PFSK-1 (cell line): Measurements from ENCODE around the gene JAG1.

Experiments used
- FOXP2 ChIP-seq: optimal IDR thresholded peaks from 2 replicates; pipeline ENCODE3; 2011; ENCODE audit warnings: borderline replicate concordance, control low read depth, inconsistent platforms; ENCODE audit not compliant: insufficient read depth; ENCODE audit errors: extremely low read length, extremely low read depth
- POLR2AphosphoS5 ChIP-seq: IDR thresholded peaks from 2 replicates; pipeline ENCODE4 v1.6.1; 2012; ENCODE audit warnings: low read depth, mild to moderate bottlenecking, control low read depth, low read length, moderate library complexity
- SIN3A ChIP-seq: IDR thresholded peaks from 2 replicates; pipeline ENCODE4 v1.6.1; 2012; ENCODE audit warnings: mild to moderate bottlenecking, low read length, moderate library complexity, borderline replicate concordance; ENCODE audit not compliant: insufficient read depth
- TAF1 ChIP-seq: IDR thresholded peaks from 2 replicates; pipeline ENCODE4 v1.6.1; 2012; ENCODE audit warnings: low read length, control low read depth, borderline replicate concordance; ENCODE audit not compliant: insufficient read depth
- TF ChIP-seq, protein P1 (sequence below), 2 experiments: IDR thresholded peaks; 2 replicates each; pipeline versions ENCODE4 v1.6.1 to v1.8.0; 2011 to 2012; ENCODE audit warnings: low read depth in 2 of 2, low read length in 2 of 2, control low read depth in 1 of 2, inconsistent platforms in 1 of 2, mild to moderate bottlenecking in 1 of 2, moderate library complexity in 1 of 2; ENCODE audit not compliant: insufficient read depth in 1 of 2

JAG1 gene

DNA sequence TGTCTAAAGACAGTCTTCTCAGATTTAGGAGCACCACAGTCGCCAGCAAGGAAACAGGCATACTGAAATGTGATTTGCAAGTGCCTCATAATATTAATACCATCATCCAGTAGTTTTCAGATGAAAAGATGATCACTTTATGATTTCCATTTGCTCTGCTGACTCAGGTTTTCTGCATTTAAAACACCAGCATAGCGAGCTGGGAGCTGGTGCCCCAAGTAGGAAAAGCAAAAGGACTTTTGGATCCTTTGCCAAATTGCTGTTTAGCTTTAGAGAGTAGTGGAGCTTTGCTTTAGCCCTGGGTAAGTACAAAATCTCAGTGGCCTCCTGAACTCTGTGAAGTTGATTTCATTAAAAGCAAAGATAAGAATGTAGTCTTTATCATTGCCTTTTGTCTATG is 78.5 kb downstream of the JAG1 start:
- TF ChIP-seq POLR2AphosphoS5 (no peak), SIN3A (no peak), TAF1 (no peak), FOXP2 (no peak)
- TF ChIP-seq, protein P1, sequence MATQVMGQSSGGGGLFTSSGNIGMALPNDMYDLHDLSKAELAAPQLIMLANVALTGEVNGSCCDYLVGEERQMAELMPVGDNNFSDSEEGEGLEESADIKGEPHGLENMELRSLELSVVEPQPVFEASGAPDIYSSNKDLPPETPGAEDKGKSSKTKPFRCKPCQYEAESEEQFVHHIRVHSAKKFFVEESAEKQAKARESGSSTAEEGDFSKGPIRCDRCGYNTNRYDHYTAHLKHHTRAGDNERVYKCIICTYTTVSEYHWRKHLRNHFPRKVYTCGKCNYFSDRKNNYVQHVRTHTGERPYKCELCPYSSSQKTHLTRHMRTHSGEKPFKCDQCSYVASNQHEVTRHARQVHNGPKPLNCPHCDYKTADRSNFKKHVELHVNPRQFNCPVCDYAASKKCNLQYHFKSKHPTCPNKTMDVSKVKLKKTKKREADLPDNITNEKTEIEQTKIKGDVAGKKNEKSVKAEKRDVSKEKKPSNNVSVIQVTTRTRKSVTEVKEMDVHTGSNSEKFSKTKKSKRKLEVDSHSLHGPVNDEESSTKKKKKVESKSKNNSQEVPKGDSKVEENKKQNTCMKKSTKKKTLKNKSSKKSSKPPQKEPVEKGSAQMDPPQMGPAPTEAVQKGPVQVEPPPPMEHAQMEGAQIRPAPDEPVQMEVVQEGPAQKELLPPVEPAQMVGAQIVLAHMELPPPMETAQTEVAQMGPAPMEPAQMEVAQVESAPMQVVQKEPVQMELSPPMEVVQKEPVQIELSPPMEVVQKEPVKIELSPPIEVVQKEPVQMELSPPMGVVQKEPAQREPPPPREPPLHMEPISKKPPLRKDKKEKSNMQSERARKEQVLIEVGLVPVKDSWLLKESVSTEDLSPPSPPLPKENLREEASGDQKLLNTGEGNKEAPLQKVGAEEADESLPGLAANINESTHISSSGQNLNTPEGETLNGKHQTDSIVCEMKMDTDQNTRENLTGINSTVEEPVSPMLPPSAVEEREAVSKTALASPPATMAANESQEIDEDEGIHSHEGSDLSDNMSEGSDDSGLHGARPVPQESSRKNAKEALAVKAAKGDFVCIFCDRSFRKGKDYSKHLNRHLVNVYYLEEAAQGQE (IDR thresholded peaks at IDR 0.05; ENCODE audit: insufficient read depth in 1 of 2, low read depth in 2 of 2, low read length in 2 of 2), result no peak

DNA sequence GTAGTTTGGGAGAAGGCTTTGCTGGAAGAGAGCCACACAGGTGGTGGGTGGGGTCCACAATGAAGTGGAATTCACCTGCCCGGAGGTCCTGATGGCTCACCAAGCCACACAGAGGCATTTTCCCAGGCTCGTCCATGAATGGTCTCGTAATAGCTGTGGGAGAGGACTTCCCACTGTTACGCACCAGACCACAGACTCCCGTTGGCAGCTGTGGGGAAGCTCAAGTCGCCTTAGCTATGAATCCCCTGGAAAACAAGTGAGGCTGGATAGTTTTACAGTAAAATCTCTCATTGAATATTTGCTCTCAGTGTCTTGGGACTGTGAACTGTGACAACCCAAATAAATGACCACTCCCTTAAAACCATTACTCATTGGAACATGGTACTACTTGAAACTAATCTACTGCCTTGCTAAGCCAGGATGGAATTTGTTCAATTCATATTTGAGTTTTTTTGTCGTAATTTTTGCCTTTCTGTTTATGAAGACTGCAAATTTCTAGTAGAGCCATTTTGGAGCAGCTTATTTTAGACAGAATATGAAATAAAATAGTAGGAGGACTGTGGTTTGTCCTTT is 79.4 kb downstream of the JAG1 start:
- TF ChIP-seq POLR2AphosphoS5 (no peak), TAF1 (no peak), SIN3A (no peak), FOXP2 (no peak)
- TF ChIP-seq, protein P1 (IDR thresholded peaks at IDR 0.05; ENCODE audit: insufficient read depth in 1 of 2, low read depth in 2 of 2, low read length in 2 of 2), result no peak

DNA sequence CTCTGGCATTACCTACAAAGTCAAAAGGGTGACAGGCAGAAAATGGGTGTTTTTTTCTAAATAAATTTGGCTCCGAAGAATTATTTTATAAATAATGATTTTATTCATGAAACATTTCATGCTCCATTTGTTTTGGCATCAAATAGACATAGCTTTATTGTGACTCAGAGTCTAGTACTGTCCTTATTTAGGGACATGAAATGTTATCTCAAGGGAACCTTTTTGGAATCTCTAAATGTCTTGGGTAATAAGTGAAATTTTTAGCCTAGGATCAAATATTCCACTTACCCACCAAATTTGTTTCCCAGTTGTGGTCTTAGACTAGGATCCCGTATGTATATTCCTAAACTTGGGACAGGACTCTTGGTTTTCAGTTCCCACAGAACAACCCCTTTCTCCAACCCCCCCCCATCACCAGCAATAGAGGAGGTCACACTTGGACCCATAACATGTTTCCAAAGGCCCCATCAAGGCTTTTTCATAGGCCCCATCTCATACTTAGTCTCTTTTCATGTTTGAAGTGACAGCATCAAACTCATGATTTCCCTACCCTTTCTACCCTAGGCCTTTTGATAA is 81.8 kb downstream of the JAG1 start:
- TF ChIP-seq TAF1, result no peak
- TF ChIP-seq SIN3A, result no peak
- TF ChIP-seq, protein P1 (IDR thresholded peaks at IDR 0.05; ENCODE audit: insufficient read depth in 1 of 2, low read depth in 2 of 2, low read length in 2 of 2), result no peak
- no peak for TF ChIP-seq FOXP2
- TF ChIP-seq POLR2AphosphoS5, result no peak

DNA sequence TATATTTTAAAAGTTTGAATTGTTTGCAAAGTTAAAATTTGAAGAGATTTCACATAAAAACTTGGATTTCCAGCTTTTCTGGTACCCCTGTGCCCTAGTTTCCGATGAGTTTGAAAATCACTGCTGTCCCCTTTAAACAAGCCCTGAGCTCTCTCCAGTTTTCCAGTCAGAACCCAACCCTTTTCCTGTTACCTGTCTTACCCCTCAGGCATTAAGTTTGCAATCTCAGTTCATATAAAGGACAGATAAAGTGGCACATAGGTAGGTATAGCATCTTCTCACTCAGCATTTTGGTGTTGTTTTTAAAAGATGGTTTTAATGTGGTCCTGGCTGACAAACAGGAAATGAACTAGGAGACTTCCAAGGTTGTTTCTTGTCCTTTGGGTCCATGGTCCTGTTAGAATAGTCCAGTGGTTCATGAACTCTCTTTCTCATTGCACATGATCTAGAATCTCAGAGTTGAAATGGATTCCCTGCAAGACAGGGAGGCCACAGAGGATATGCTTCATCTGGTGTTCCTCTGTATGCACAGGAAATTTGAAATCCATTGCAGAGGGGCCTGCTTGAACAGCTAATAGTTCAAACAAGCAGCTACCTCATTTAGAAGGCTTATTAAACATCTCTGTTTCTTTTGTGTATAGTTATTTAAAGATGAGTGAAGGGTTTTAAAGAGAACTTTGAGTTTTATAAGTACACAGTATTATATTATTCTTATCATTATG is 82.7 kb downstream of the JAG1 start:
- TF ChIP-seq SIN3A (no peak), TAF1 (no peak), POLR2AphosphoS5 (no peak), FOXP2 (no peak)
- TF ChIP-seq, protein P1 (IDR thresholded peaks at IDR 0.05; ENCODE audit: insufficient read depth in 1 of 2, low read depth in 2 of 2, low read length in 2 of 2), result no peak
